Measurements from ENCODE around the gene CST7.

Gene CST7

GRCh38 chr20:24914388-24915241 is 34.5 kb upstream of the CST7 start:
- Histone ChIP-seq H3K27me3 (ENCODE audit: insufficient read depth, low read length) (peaks cover 4% of the 10 kb centered on the region; the same call in 1 of the 2 replicates), H3K9me2 (ENCODE audit: low read depth, low read length) (no peaks in the 10 kb centered on the region), H3F3A (ENCODE audit: insufficient read depth, low read length) (no peaks in the 10 kb centered on the region), H2AFZ (ENCODE audit: low read length) (no peak overlapping the region), H3K9me3 (ENCODE audit: low read length) (no peaks in the 10 kb centered on the region), H3K36me3 (ENCODE audit: insufficient read depth, low read length) (no peaks in the 10 kb centered on the region), H3K27ac (ENCODE audit: low read depth, low read length, poor library complexity, severe bottlenecking) (no peak overlapping the region), H3K4me1 (ENCODE audit: insufficient read depth, low read length, severe bottlenecking) (no peaks in the 10 kb centered on the region), H3K4me2 (ENCODE audit: low read length) (no peak overlapping the region), H4K20me1 (ENCODE audit: insufficient read depth, low read length) (no peaks in the 10 kb centered on the region), H3K4me3 (ENCODE audit: low read depth, low read length, poor library complexity, severe bottlenecking) (no peak overlapping the region), H3K9ac (ENCODE audit: low read length) (no peak overlapping the region), H3K79me2 (ENCODE audit: insufficient read depth, low read length) (no peaks in the 10 kb centered on the region)
- TF ChIP-seq EZH2 (IDR thresholded peaks at IDR 0.05; ENCODE audit: borderline replicate concordance, low read length) (no peak), CTCF (IDR thresholded peaks at IDR 0.05; ENCODE audit: low read length) (no peak)

GRCh38 chr20:24915440-24915839 is 33.6 kb upstream of the CST7 start:
- no peak for TF ChIP-seq CTCF (IDR thresholded peaks at IDR 0.05; ENCODE audit: low read length)
- TF ChIP-seq EZH2 (IDR thresholded peaks at IDR 0.05; ENCODE audit: borderline replicate concordance, low read length), result no peak
- Histone ChIP-seq H3K4me3 (ENCODE audit: low read depth, low read length, poor library complexity, severe bottlenecking) (no peak overlapping the region), H3K4me1 (ENCODE audit: insufficient read depth, low read length, severe bottlenecking) (no peaks in the 10 kb centered on the region), H3K79me2 (ENCODE audit: insufficient read depth, low read length) (no peaks in the 10 kb centered on the region), H3K27me3 (ENCODE audit: insufficient read depth, low read length) (peaks cover 4% of the 10 kb centered on the region; the same call in 1 of the 2 replicates), H3K27ac (ENCODE audit: low read depth, low read length, poor library complexity, severe bottlenecking) (no peak overlapping the region), H3K9ac (ENCODE audit: low read length) (no peak overlapping the region), H3F3A (ENCODE audit: insufficient read depth, low read length) (no peaks in the 10 kb centered on the region), H3K36me3 (ENCODE audit: insufficient read depth, low read length) (no peaks in the 10 kb centered on the region), H3K4me2 (ENCODE audit: low read length) (no peak overlapping the region), H2AFZ (ENCODE audit: low read length) (no peak overlapping the region), H3K9me2 (ENCODE audit: low read depth, low read length) (no peaks in the 10 kb centered on the region), H3K9me3 (ENCODE audit: low read length) (no peaks in the 10 kb centered on the region), H4K20me1 (ENCODE audit: insufficient read depth, low read length) (no peaks in the 10 kb centered on the region)

GRCh38 chr20:24915892-24916291 is 33.2 kb upstream of the CST7 start:
- no peaks in the 10 kb centered on the region for H3F3A ChIP-seq (ENCODE audit: insufficient read depth, low read length)
- H3K9me3 ChIP-seq (ENCODE audit: low read length), result no peaks in the 10 kb centered on the region
- no peak overlapping the region for H3K4me3 ChIP-seq (ENCODE audit: low read depth, low read length, poor library complexity, severe bottlenecking)
- H3K9ac ChIP-seq (ENCODE audit: low read length), result no peak overlapping the region
- no peak overlapping the region for H3K4me2 ChIP-seq (ENCODE audit: low read length)
- H4K20me1 ChIP-seq (ENCODE audit: insufficient read depth, low read length), result no peaks in the 10 kb centered on the region
- TF ChIP-seq EZH2 (IDR thresholded peaks at IDR 0.05; ENCODE audit: borderline replicate concordance, low read length) (no peak), CTCF (IDR thresholded peaks at IDR 0.05; ENCODE audit: low read length) (no peak)
- no peaks in the 10 kb centered on the region for H3K79me2 ChIP-seq (ENCODE audit: insufficient read depth, low read length)
- no peaks in the 10 kb centered on the region for H3K9me2 ChIP-seq (ENCODE audit: low read depth, low read length)
- no peaks in the 10 kb centered on the region for H3K4me1 ChIP-seq (ENCODE audit: insufficient read depth, low read length, severe bottlenecking)
- H3K27me3 ChIP-seq (ENCODE audit: insufficient read depth, low read length), result peaks cover 4% of the 10 kb centered on the region; the same call in 1 of the 2 replicates
- H2AFZ ChIP-seq (ENCODE audit: low read length), result no peak overlapping the region
- no peak overlapping the region for H3K27ac ChIP-seq (ENCODE audit: low read depth, low read length, poor library complexity, severe bottlenecking)
- H3K36me3 ChIP-seq (ENCODE audit: insufficient read depth, low read length), result no peaks in the 10 kb centered on the region
